Measurements from ENCODE around the gene CLTC. TPM values are rescaled to one million over a fixed set of nuclear protein-coding genes. Genes with fewer than 3 reads are reported as not detected.

CLTC gene
- polyA plus RNA-seq, 1 experiment = 441 TPM

DNA sequence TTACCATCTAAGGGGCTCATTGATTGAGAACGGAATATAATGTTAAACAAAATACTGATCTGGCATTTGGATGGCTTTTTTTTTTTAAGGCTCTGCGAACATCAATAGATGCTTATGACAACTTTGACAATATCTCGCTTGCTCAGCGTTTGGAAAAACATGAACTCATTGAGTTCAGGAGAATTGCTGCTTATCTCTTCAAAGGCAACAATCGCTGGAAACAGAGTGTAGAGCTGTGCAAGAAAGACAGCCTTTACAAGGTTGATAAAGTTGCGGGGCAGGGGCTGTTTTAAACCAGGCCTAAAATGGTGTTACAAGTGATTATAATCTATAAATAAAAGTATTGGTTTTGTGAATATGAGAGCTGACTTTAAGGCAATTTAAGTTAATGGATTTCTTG, 65.3 kb downstream of the CLTC start:
- no peak overlapping the region for H3K4me3 ChIP-seq (ENCODE audit: low read depth, low read length)
- no peak overlapping the region for H3K27ac ChIP-seq (ENCODE audit: low read depth, low read length)
- TF ChIP-seq, protein P1, sequence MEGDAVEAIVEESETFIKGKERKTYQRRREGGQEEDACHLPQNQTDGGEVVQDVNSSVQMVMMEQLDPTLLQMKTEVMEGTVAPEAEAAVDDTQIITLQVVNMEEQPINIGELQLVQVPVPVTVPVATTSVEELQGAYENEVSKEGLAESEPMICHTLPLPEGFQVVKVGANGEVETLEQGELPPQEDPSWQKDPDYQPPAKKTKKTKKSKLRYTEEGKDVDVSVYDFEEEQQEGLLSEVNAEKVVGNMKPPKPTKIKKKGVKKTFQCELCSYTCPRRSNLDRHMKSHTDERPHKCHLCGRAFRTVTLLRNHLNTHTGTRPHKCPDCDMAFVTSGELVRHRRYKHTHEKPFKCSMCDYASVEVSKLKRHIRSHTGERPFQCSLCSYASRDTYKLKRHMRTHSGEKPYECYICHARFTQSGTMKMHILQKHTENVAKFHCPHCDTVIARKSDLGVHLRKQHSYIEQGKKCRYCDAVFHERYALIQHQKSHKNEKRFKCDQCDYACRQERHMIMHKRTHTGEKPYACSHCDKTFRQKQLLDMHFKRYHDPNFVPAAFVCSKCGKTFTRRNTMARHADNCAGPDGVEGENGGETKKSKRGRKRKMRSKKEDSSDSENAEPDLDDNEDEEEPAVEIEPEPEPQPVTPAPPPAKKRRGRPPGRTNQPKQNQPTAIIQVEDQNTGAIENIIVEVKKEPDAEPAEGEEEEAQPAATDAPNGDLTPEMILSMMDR (IDR thresholded peaks at IDR 0.05; ENCODE audit: low read depth, low read length) = no peak
- CTCF ChIA-PET = interaction anchor here (1.3 kb wide), 1 partner anchor 174 kb away, joined by 3 read pairs; no protein-coding TSS in a partner anchor
- POLR2A ChIA-PET = no interaction called here
- no peaks in the 10 kb centered on the region for H3K27me3 ChIP-seq (ENCODE audit: control insufficient read depth, insufficient read depth, low read length)
- no peaks in the 10 kb centered on the region for H3K9me3 ChIP-seq (ENCODE audit: control insufficient read depth, insufficient read depth, low read length)
- no peak for DNase-seq (ENCODE audit: low read depth, low spot score)

DNA sequence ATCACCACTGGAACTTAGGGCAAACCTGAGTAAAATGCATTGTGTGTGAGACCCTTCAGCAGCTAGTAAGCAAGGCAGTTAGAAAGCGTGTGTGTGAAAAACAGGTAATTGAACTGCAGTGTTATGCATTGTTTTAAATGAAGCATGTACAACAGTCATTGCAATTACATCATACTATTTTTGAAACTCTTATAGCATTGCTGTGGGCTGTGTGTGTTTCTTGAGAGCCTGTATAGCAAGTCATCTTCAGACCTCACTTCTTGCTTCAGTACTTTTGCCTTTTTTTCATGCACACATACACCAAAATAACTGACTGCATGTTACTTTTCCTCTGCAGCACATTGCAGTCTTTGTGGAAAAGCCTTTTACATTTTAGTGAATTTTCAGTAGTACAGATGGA, 68.3 kb downstream of the CLTC start:
- ChIA-PET POLR2A (no interaction called here), CTCF (interaction anchor here (1.0 to 1.4 kb wide), 2 partner anchors 32 to 172 kb away, joined by 3 read pairs; no protein-coding TSS in a partner anchor)
- no peaks in the 10 kb centered on the region for H3K27me3 ChIP-seq (ENCODE audit: control insufficient read depth, insufficient read depth, low read length)
- H3K4me3 ChIP-seq (ENCODE audit: low read depth, low read length) = no peak overlapping the region
- no peaks in the 10 kb centered on the region for H3K9me3 ChIP-seq (ENCODE audit: control insufficient read depth, insufficient read depth, low read length)
- H3K27ac ChIP-seq (ENCODE audit: low read depth, low read length) = no peak overlapping the region
- DNase-seq (ENCODE audit: low read depth, low spot score) = no peak
- TF ChIP-seq, protein P1 (IDR thresholded peaks at IDR 0.05; ENCODE audit: low read depth, low read length) = no peak

DNA sequence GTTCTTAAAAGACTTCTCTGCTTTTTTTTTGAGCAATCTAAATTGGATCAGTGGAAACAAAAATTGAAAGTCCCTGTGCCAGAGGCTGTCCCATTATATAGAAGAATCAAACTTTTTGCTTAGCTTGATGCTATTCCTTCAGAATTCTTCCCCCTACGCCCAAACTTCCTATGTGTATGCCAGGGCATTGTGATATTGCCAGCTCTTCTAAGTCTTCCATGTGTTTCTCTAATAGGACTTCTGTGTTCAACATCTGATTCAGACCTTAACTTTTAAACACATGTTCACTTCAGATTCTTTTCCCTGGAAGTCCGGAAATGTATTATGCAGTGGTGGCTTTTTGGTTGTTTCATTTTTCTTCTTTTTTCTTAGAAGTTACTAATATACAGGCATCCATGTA, 68.8 kb downstream of the CLTC start:
- H3K27ac ChIP-seq (ENCODE audit: low read depth, low read length) = no peak overlapping the region
- TF ChIP-seq, protein P1 (IDR thresholded peaks at IDR 0.05; ENCODE audit: low read depth, low read length) = no peak
- H3K4me3 ChIP-seq (ENCODE audit: low read depth, low read length) = no peak overlapping the region
- no peak for DNase-seq (ENCODE audit: low read depth, low spot score)
- ChIA-PET CTCF (interaction anchor here (1.0 kb wide), 1 partner anchor 32 kb away, joined by 3 read pairs; no protein-coding TSS in a partner anchor), POLR2A (no interaction called here)
- no peaks in the 10 kb centered on the region for H3K27me3 ChIP-seq (ENCODE audit: control insufficient read depth, insufficient read depth, low read length)
- no peaks in the 10 kb centered on the region for H3K9me3 ChIP-seq (ENCODE audit: control insufficient read depth, insufficient read depth, low read length)

DNA sequence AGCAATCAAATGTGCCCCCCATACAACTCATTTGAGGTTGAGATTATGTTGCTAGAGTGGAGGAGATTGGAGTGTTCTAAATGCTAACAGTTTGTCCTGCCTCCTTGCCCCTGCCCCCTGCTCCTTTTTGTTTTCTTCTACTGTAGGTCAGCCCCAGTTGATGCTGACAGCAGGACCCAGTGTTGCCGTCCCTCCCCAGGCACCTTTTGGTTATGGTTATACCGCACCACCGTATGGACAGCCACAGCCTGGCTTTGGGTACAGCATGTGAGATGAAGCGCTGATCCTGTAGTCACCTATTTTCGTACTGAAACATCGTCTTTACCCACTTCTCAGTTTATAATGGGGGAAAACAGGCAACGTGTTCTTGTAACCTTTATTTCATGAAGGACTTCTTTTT, 73.9 kb downstream of the CLTC start:
- H3K27ac ChIP-seq (ENCODE audit: low read depth, low read length) = no peak overlapping the region
- DNase-seq (ENCODE audit: low read depth, low spot score) = no peak
- TF ChIP-seq, protein P1 (IDR thresholded peaks at IDR 0.05; ENCODE audit: low read depth, low read length) = no peak
- H3K9me3 ChIP-seq (ENCODE audit: control insufficient read depth, insufficient read depth, low read length) = no peaks in the 10 kb centered on the region
- CTCF ChIA-PET = no interaction called here
- POLR2A ChIA-PET = no interaction called here
- H3K27me3 ChIP-seq (ENCODE audit: control insufficient read depth, insufficient read depth, low read length) = no peaks in the 10 kb centered on the region
- H3K4me3 ChIP-seq (ENCODE audit: low read depth, low read length) = no peak overlapping the region

DNA sequence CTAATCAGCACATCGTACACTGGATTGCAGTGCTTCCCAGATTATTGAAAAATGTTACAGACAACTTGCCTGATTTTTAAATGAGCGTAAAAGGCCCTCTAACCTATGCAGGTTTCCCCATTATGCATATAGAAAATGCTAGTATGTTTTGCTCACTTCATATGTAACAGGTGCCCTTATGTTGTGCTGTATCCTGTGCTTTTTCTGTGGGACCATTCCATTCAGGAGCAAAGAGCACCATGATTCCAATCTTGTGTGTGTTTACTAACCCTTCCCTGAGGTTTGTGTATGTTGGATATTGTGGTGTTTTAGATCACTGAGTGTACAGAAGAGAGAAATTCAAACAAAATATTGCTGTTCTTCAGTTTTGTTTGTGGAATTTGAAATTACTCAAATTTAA, 74.6 kb downstream of the CLTC start:
- no peak for DNase-seq (ENCODE audit: low read depth, low spot score)
- TF ChIP-seq, protein P1 (IDR thresholded peaks at IDR 0.05; ENCODE audit: low read depth, low read length) = no peak
- H3K9me3 ChIP-seq (ENCODE audit: control insufficient read depth, insufficient read depth, low read length) = no peaks in the 10 kb centered on the region
- H3K27me3 ChIP-seq (ENCODE audit: control insufficient read depth, insufficient read depth, low read length) = no peaks in the 10 kb centered on the region
- H3K27ac ChIP-seq (ENCODE audit: low read depth, low read length) = no peak overlapping the region
- ChIA-PET POLR2A (no interaction called here), CTCF (no interaction called here)
- no peak overlapping the region for H3K4me3 ChIP-seq (ENCODE audit: low read depth, low read length)

Data from AG04450 (cell line).